Left hindlimb (tissue), 1 donor: ENCODE data around the gene RHBG.
"Not testable (repeated sequence)": the region's sequence is repeated elsewhere in the genome, so short reads cannot be mapped to it uniquely, and the experiment has no call there.

ENCODE experiments used
- DNase-seq: peaks from one replicate; pipeline ENCODE4 v3.0.0-alpha.2; 2018

The RHBG gene, protein sequence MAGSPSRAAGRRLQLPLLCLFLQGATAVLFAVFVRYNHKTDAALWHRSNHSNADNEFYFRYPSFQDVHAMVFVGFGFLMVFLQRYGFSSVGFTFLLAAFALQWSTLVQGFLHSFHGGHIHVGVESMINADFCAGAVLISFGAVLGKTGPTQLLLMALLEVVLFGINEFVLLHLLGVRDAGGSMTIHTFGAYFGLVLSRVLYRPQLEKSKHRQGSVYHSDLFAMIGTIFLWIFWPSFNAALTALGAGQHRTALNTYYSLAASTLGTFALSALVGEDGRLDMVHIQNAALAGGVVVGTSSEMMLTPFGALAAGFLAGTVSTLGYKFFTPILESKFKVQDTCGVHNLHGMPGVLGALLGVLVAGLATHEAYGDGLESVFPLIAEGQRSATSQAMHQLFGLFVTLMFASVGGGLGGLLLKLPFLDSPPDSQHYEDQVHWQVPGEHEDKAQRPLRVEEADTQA

DNA sequence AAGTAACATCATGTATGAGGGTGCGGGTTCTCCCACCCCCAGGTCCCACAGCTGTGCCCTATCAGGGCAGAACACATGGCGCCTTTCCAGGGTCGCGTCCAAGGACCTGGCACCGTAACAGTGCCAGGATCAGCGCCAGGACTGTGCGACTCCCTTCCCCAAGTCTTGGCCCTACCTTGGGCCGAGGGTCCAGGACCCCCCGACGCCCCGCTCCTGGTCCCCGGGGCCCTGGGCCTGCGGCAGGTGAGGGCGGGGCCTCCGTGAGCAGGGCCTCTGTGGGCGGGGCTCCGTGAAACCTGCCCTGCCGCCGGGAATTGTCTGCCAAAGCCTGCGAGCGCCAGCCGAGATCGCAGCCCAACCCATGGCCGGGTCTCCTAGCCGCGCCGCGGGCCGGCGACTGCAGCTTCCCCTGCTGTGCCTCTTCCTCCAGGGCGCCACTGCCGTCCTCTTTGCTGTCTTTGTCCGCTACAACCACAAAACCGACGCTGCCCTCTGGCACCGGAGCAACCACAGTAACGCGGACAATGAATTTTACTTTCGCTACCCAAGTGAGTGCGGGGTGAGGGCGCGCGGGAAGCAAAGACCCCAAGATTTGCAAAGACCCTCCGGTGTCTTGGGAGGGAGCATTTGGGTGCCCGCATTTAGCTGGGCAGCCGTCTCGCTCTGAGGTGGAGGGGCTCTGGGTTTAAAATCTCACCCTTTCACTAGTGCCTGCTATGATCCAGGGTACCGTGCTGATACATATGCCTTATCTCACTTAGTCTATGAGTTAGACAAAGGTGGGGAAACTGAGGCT, at the start of gene RHBG:
Gene RHBG (plus strand): TSS at position 323 of the 796 bp plus-strand sequence. CDS start 39 bp downstream, at position 362.
- DNase-seq: no peak

DNA sequence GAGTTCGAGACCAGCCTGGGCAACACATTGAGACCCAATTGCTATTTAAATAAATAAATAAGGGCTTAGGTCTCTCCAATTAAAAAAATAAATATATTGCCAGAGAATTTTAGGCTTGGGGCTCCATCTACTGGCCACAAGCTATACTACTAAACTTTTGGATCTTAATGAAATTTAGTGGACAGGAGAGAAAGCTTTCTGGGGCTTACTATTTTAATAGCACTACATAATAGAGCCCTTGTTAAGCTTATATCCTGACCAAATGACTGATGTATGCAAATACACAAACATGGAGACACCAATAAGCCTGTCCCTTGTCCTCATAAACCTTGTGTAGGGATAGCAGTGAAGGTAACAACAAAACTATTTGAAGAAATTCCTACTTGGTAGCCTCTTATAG, 49.3 kb upstream of the RHBG start:
- no peak for DNase-seq

DNA sequence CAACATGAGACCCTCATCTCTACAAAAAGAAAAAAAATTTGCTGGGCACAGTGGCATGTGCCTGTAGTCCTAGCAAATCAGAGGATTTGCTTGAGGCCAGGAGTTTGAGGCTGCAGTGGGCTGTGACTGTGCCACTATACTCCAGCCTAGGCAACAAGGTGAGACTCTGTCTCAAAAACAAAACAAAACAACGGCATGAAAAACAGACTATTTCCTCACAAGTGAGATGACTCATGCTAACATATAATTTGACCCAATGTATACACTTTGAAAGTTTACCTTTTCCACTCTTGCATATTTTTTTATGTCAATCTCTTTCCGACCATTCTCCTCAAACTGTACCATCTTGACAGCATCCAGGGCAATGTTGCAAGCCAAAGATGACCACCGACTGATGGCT, 48.5 kb upstream of the RHBG start:
- DNase-seq: no peak

DNA sequence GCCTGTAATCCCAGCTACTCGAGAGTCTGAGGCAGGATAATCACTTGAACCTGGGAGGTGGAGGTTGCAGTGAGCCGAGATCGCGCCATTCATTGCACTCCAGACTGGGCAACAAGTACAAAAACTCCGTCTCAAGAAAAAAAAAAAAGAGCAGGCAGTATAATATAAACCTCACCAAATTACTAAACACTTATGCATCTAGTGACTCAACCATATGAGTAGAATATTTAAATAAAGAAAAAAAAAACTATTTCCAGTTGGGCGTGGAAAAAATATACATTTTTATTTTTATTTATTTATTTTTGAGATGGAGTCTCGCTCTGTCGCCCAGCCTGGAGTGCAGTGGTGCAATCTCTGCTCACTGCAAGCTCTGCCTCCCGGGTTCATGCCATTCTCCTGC, 45.8 kb upstream of the RHBG start:
- not testable (repeated sequence) for DNase-seq

DNA sequence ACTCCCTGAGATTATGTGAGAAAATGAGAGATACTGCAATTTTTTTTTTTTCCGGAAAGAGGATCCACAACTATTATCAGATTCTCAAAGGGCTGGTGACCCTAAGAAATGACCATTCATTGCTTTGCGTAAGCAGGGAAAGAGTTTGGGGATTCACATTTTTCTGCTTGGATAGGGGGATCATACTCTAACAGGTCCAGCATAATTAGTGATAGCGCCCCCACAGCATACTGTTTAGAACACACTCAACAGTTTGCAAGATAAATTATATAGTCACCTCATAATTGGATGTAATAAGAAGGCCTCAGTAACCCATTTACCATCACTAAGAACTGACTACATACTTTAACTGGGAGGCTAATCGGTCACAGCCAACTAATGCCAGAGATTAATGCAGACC, 32.8 kb upstream of the RHBG start:
- DNase-seq: no peak

DNA sequence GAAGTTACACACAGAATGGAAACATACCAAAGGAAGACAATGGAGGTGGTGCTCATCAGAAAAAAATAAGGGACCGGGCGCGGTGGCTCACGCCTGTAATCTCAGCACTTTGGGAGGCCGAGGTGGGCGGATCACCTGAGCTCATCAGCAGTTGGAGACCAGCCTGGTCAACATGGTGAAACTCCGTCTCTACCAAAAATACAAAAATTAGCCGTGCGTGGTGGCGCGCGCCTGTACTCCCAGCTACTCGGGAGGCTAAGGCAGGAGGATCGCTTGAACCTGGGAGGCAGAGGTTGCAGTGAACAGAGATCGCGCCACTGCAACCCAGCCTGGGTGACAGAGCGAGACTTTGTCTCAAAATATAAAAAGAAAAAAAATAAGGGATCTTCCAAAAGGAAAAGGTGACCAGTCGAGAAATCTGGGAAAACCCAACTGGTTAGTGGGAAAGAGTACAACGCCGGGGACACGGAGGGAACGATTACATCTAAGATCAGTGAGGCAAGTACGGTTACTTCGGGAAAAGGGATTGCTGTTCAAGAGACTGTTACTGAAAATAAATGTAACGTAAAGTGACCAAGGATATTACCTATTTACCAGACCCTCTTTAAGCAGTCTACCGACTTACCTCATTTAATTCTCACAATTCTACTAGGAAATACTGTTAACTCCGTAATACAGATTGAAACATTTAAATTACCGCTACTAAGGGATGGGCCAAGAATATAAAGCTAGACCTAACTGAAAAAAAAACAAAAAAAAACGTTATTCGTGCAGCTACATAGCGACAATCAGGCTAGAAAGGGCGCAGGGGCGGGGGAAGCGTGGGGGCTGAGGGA, 31.7 kb upstream of the RHBG start:
- DNase-seq: no peak

DNA sequence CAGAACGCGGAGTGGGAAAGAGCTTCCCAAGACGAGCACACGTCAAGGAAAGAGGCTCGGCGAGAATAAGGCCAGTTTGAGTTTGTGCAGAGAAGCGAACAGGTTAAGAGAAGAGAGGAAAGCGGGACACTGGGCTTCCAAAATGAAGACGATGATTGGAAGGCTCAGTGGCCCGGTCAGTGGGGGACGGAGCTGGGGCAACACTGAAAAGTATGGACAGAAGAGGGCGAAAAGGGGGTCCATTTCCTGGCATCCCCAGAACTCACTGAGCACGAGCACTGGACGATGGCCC, 31.2 kb upstream of the RHBG start:
- DNase-seq: no peak

DNA sequence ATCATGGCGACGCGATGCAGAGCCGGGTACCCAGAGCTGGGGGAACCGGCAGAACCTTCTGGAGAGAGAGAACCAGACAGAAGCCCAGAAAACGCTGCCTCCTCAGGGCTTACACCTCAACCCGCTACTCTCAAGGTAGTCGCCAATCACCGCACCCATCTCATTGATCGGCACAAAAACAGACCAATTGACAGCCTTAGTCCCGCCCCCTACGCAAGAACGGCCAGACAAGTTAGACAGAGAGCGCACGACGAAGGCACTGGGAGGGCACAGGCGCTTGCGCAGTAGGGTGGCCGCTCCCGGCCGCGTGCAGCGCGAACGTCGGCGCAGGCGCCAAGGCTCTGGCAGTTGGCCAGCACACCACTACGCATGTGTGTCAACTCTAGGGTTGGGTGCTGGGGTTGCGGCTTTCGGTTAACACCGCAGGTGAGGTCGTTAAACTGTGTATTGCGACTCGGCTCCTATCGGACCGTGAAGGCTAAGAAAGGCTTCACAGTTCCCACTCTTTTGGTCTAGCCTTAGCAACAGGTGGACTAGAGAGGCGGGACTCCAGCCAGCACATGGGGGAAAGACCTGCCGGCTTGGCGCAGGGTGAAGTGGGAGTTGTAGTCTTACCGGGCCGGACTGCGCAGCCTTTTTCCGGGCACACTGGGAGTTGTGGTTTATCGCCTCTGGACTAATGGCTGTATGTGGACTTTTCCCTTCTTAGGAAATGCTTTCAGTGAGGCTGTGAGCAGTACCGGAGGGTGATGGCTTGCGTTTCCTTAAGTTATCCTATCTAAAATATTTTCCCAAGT, 30.6 kb upstream of the RHBG start, which contains the start of the genes CCT3 and TSACC:
Gene CCT3 (minus strand): TSS at position 113 of the 797 bp plus-strand sequence. CDS start 108 bp downstream, at position 5.
Gene TSACC (plus strand): TSS at position 347 of the 797 bp plus-strand sequence. CDS start 1,232 bp downstream, outside the sequence.
- peak; percentile 99 for DNase-seq

DNA sequence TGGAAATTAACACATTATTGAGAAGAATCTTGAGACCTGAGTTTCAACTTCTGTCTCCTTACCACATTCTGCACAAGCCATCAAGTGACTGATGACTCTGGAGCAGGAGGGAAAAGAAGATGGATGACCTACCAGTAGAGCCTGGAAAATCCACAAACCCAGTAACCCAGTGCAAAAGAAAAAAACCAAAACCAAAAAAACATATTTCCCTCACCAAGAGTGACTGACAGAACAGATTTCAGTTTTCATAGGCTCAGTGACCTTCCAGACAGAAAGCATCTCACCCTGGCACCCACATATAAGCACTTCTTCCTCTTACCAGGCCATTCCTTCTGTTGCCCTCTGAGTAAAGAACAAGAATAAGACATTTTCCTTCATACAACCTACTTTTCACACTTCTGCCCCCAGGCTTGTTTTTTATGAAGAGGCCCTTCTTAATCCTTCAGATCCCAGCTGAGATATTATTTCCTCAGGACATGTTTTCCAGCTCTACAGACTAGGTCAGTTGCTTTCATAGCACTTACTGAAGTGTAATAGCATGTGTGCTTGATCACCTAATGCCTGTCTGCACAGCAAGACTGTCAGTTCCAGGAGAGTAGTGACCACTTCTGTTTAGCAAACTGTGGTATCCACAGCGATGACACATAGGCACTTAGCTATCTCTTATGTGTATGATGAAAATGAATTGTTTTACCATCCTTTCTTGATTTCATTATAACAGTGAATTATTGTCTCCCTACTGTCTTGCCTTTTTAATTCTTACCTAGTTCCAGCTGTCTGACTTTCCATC, 26.6 kb upstream of the RHBG start:
- no peak for DNase-seq

DNA sequence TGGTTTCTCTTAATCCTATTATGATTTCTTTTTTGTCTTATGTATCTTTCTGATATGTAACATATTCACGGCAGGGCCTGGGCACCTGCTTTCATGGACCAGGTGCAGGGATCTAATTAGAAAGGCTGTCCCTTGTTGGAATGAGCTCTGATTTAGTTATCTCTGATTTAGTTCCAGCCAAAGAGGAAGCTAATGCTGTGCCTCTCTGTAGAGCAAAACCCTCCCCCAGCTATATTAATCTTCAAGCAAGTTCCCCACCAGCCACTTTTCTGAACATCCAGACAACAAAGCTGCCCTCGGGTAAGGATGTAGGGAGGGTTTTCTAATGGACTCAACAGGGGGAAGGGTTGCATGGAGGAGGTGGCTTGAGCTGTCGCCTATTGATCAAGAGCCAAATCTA, 24.6 kb upstream of the RHBG start:
- DNase-seq: no peak

DNA sequence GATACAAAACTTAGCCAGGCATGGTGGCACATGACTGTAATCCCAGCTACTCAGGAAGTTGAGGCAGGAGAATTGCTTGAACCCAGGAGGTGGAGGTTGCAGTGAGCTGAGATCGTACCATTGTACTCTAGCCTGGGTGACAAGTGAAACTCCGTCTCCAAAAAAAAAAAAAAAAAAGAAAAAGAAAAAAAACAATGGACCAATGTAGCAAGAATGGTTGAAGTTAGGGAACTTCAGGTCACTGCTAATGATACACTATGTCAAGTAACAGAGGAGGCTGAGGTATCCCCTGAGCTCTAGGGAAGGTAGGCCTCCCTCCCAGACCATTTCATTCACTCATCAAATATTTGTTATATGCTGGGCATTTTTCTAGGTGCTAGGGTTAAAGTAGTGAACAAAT, 23.0 kb upstream of the RHBG start:
- DNase-seq: not testable (repeated sequence)

DNA sequence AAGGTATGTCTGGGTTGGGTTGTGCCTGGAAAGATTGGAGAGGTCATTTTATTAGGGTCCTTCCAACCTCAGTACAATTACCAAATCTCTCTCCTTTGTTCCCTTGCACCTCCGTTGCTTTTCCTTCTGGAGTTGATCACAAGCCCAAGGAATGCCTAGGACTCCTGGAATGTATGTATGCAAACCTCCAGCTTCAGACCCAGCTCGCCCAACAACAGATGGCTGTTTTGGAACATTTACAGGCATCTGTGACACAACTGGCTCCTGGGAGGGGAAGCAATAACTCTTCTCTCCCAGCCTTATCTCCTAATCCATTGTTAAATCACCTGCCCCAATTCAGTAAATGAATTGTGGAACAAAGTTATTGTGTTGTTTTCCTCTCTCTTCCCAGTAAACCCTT, 22.4 kb upstream of the RHBG start:
- no peak for DNase-seq

DNA sequence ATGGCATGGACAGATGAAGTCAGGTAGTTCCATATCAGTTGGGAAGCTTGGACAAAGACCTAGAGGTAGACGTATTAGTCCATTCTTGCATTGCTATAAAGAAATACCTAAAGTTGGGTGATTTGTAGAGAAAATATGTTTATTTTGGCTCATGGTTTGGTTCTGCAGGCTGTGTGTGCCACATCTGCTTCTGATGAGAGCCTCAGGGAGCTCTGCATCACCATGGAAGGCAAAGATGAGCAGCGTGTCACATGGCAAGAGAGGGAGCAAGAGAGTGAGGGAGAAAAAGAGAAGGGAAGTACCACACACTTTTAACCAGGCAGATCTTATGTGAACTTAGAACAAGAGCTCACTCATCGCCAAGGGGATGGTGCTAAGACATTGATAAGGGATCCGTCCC, 21.7 kb upstream of the RHBG start:
- DNase-seq: no peak

DNA sequence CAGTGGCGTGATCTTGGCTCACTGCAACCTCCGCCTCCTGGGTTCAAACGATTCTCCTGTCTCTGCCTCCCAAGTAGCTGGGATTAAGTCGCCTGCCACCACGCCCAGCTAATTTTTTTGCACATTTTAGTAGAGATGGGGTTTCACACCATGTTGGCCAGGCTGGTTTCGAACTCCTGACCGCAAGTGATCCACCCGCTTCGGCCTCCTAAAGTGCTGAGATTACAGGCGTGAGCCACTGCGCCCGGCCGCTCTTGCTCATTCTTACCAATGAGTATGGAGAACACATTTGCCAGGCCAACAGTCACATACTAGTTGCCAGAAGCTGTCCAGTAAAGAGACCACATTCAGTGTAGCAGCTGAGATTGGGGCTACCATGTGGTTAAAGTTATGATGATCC, 16.5 kb upstream of the RHBG start:
- not testable (repeated sequence) for DNase-seq

DNA sequence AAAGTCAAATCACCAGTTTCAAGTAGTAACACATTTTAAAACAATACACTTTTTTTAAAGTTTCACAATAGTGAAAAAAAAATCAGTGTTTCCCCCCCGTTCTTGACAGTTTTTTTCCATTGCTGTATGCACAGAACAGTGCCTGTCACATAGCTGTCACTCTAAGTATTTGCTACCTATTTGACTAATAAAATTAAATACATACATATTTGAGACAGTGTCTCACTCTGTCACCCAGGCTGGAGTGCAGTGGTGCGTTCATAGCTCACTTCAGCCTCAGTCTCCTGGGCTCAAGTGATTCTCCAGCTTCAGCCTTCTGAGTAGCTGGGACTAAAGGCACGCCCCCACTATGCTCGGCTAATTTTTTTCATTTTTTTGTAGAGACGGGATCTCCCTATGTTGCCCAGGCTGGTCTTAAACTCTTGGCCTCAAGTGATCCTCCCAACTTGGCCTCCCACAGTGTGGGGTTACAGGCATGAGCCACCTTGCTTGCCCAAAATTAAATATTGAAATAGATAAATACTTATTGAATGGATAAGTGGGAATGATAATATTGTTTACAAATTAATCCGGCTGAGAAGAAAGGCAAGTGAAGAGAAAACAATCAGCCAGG, 12.6 kb upstream of the RHBG start:
- no peak for DNase-seq

DNA sequence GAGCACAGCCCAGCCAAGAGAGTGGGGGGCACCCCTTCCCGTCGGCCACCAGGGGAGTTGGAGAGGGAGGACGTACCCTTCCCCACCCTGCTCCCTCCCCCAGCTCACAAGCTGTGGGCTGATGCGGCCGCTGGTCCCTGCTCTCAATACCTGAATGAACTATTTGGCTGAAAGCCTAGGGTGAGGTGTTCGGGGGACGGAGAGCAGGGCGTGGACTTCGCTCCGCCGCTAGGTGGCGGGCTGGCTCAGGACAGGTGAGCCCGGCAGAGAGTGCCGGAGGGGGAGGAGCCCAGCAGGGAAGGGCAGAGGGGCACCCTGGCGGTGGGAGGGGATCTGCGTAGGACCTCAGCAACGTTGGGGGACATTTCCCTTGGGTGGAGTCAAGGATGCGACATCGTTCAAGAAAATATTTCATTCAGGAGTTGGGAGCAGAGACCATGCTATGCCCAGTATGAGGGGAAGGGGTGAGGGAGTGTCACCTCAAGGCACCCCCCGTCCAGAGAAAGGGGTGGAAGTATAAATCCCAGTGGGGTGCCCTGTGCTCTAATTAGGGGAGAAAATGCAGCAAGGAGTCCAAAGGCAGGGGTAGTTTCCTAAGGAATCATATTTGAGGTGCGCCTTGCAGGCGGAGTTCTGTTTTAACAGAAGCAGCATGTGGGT, 12.0 kb upstream of the RHBG start:
- DNase-seq: no peak

DNA sequence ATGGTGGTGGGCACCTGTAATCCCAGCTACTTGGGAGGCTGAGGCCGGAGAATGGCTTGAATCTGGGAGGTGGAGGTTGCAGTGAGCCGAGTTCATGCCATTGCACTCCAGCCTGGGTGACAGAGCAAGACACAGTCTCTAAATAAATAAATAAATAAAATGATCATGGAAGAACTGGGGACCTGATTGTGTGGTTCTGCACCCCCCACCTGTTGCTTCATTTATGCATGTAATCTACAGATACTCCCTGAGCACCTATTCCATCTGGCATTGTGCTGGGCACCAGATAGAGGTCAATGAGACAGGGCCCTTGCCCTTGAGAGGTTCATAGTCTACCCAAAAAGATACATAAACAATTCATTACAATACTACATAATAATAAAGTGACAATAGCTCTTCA, 11.0 kb upstream of the RHBG start:
- no peak for DNase-seq

DNA sequence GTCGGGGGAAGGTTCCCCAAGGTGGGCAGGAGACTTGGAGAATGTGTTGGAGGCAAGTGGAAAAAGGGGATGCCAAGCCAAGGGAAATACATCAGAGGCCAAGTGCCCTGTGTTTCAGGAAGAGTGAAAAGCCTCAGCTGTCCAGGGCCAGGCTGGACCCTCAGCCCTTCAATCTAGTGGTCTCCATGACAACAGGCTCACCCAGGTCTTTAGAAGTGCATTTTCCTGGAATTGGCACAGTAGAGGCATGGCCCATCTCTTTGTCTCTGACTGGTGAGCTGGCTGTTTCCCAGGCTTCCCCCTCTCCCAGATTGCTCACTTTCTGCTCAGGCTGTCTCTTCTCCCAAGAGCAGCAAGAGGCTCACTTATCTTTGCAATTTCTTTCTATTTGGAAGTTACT, 10.4 kb upstream of the RHBG start:
- no peak for DNase-seq

DNA sequence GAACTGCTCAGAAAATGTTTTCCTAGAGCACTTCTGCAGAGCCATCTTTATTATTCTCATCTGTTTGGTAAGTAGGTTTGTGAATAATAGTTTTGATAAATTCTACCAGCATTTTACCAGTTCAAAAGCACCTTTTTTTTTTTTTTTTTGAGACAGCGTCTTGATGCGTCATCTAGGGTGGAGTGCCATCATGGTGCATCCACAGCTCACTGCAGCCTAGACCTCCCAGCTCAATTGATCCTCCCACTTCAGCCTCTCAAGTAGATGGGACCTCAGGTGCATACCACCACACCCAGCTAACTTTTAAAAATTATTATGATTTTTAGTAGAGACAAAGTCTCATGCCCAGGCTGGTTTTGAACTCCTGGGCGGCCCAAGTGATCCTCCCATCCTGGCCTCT, 9.8 kb upstream of the RHBG start:
- no peak for DNase-seq

DNA sequence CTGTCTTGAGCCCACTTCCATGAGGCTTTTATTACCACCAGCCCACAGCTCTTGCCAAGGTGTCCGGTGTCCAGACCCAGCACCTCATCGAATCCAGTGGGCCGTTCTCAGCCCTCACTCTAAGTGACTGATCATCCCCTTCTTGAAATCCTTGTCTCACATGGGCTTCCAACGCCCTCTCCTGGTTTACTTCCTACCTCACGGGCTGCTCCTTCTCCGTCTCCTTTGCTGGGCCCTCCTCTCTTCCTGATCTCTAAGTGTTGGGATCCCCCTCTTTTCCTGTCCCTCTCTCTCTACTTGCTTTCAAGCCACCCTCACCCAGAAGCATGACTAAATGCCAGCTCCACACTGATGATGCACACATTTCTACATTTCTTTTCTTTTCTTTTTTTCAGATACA, 9.0 kb upstream of the RHBG start:
- DNase-seq: no peak
